Measurements from ENCODE around the gene SLAIN1. TPM values are rescaled to one million over a fixed set of nuclear protein-coding genes. Genes with fewer than 3 reads are reported as not detected.
"Not testable (repeated sequence)": the region's sequence is repeated elsewhere in the genome, so short reads cannot be mapped to it uniquely, and the experiment has no call there.

Gene SLAIN1
- 17.5 and 22.4 TPM in 2 replicates for total RNA-seq (2014; rRNA removed; shearing (Covaris generic))

- H3K36me3 ChIP-seq (replicated peaks; ENCODE audit: control insufficient read depth, insufficient read depth, low read length): no peaks in the 10 kb centered on the region
- peak; percentile 94 for DNase-seq
Measured at GRCh38 chr13:77697217-77698103, at the start of gene SLAIN1. SLAIN1 (plus strand) TSS chr13:77697687; CDS start chr13:77697914, 227 bp downstream.

GRCh38 chr13:77650409-77650808, 47.1 kb upstream of the SLAIN1 start:
- DNase-seq: no peak
- no peak overlapping the region for H3K4me3 ChIP-seq (ENCODE audit: insufficient read depth, low read depth, low read length)
- H3K27me3 ChIP-seq (ENCODE audit: control insufficient read depth, insufficient read depth, low read length): no peaks in the 10 kb centered on the region
- no peaks in the 10 kb centered on the region for H3K36me3 ChIP-seq (replicated peaks; ENCODE audit: control insufficient read depth, insufficient read depth, low read length)

More at GRCh38 chr13:77697217-77698103, at the start of gene SLAIN1:
- peak within 1 kb of the TSS; percentile 74 for H3K4me3 ChIP-seq (ENCODE audit: insufficient read depth, low read depth, low read length)
- peaks cover 22% of the 10 kb centered on the region for H3K27me3 ChIP-seq (ENCODE audit: control insufficient read depth, insufficient read depth, low read length)

GRCh38 chr13:77653301-77653700, 44.2 kb upstream of the SLAIN1 start:
- DNase-seq: no peak
- Histone ChIP-seq H3K4me3 (ENCODE audit: insufficient read depth, low read depth, low read length) (no peak overlapping the region), H3K27me3 (ENCODE audit: control insufficient read depth, insufficient read depth, low read length) (no peaks in the 10 kb centered on the region)

GRCh38 chr13:77660016-77660415, 37.5 kb upstream of the SLAIN1 start:
- not testable (repeated sequence) for DNase-seq; H3K4me3 ChIP-seq (ENCODE audit: insufficient read depth, low read depth, low read length); H3K27me3 ChIP-seq (ENCODE audit: control insufficient read depth, insufficient read depth, low read length); H3K36me3 ChIP-seq (replicated peaks; ENCODE audit: control insufficient read depth, insufficient read depth, low read length)

More at GRCh38 chr13:77653301-77653700, 44.2 kb upstream of the SLAIN1 start:
- H3K36me3 ChIP-seq (replicated peaks; ENCODE audit: control insufficient read depth, insufficient read depth, low read length): no peaks in the 10 kb centered on the region

- DNase-seq: no peak
- Histone ChIP-seq H3K4me3 (ENCODE audit: insufficient read depth, low read depth, low read length) (no peak overlapping the region), H3K36me3 (replicated peaks; ENCODE audit: control insufficient read depth, insufficient read depth, low read length) (no peaks in the 10 kb centered on the region), H3K27me3 (ENCODE audit: control insufficient read depth, insufficient read depth, low read length) (no peaks in the 10 kb centered on the region)
Measured at GRCh38 chr13:77660841-77661250, 36.6 kb upstream of the SLAIN1 start.

GRCh38 chr13:77662301-77662700, 35.2 kb upstream of the SLAIN1 start:
- H3K36me3 ChIP-seq (replicated peaks; ENCODE audit: control insufficient read depth, insufficient read depth, low read length); DNase-seq; H3K4me3 ChIP-seq (ENCODE audit: insufficient read depth, low read depth, low read length); H3K27me3 ChIP-seq (ENCODE audit: control insufficient read depth, insufficient read depth, low read length): not testable (repeated sequence)

GRCh38 chr13:77662831-77663230, 34.7 kb upstream of the SLAIN1 start:
- not testable (repeated sequence) for H3K27me3 ChIP-seq (ENCODE audit: control insufficient read depth, insufficient read depth, low read length); H3K4me3 ChIP-seq (ENCODE audit: insufficient read depth, low read depth, low read length); H3K36me3 ChIP-seq (replicated peaks; ENCODE audit: control insufficient read depth, insufficient read depth, low read length); DNase-seq

- no peak overlapping the region for H3K4me3 ChIP-seq (ENCODE audit: insufficient read depth, low read depth, low read length)
- no peak for DNase-seq
- H3K27me3 ChIP-seq (ENCODE audit: control insufficient read depth, insufficient read depth, low read length): no peaks in the 10 kb centered on the region
- H3K36me3 ChIP-seq (replicated peaks; ENCODE audit: control insufficient read depth, insufficient read depth, low read length): no peaks in the 10 kb centered on the region
Measured at GRCh38 chr13:77674852-77675251, 22.6 kb upstream of the SLAIN1 start.

- no peaks in the 10 kb centered on the region for H3K27me3 ChIP-seq (ENCODE audit: control insufficient read depth, insufficient read depth, low read length)
- no peak overlapping the region for H3K4me3 ChIP-seq (ENCODE audit: insufficient read depth, low read depth, low read length)
- no peak for DNase-seq
- no peaks in the 10 kb centered on the region for H3K36me3 ChIP-seq (replicated peaks; ENCODE audit: control insufficient read depth, insufficient read depth, low read length)
Measured at GRCh38 chr13:77678691-77679235, 18.7 kb upstream of the SLAIN1 start.

- no peaks in the 10 kb centered on the region for H3K36me3 ChIP-seq (replicated peaks; ENCODE audit: control insufficient read depth, insufficient read depth, low read length)
- no peak for DNase-seq
- H3K27me3 ChIP-seq (ENCODE audit: control insufficient read depth, insufficient read depth, low read length): no peaks in the 10 kb centered on the region
- H3K4me3 ChIP-seq (ENCODE audit: insufficient read depth, low read depth, low read length): no peak overlapping the region
Measured at GRCh38 chr13:77687799-77688198, 9.7 kb upstream of the SLAIN1 start.

GRCh38 chr13:77691871-77692270, 5.6 kb upstream of the SLAIN1 start:
- Histone ChIP-seq H3K27me3 (ENCODE audit: control insufficient read depth, insufficient read depth, low read length) (peaks cover 13% of the 10 kb centered on the region), H3K36me3 (replicated peaks; ENCODE audit: control insufficient read depth, insufficient read depth, low read length) (no peaks in the 10 kb centered on the region), H3K4me3 (ENCODE audit: insufficient read depth, low read depth, low read length) (no peak overlapping the region)
- no peak for DNase-seq

- no peak for DNase-seq
- Histone ChIP-seq H3K27me3 (ENCODE audit: control insufficient read depth, insufficient read depth, low read length) (peaks cover 14% of the 10 kb centered on the region), H3K4me3 (ENCODE audit: insufficient read depth, low read depth, low read length) (no peak overlapping the region), H3K36me3 (replicated peaks; ENCODE audit: control insufficient read depth, insufficient read depth, low read length) (no peaks in the 10 kb centered on the region)
Measured at GRCh38 chr13:77692746-77693448, 4.6 kb upstream of the SLAIN1 start.

- H3K27me3 ChIP-seq (ENCODE audit: control insufficient read depth, insufficient read depth, low read length): peaks cover 14% of the 10 kb centered on the region
- no peaks in the 10 kb centered on the region for H3K36me3 ChIP-seq (replicated peaks; ENCODE audit: control insufficient read depth, insufficient read depth, low read length)
- H3K4me3 ChIP-seq (ENCODE audit: insufficient read depth, low read depth, low read length): no peak overlapping the region
- no peak for DNase-seq
Measured at GRCh38 chr13:77693449-77693940, 4.0 kb upstream of the SLAIN1 start.

GRCh38 chr13:77696006-77696878, 1.2 kb upstream of the SLAIN1 start:
- no peak for DNase-seq
- H3K4me3 ChIP-seq (ENCODE audit: insufficient read depth, low read depth, low read length): no peak overlapping the region
- H3K27me3 ChIP-seq (ENCODE audit: control insufficient read depth, insufficient read depth, low read length): peaks cover 22% of the 10 kb centered on the region
- no peaks in the 10 kb centered on the region for H3K36me3 ChIP-seq (replicated peaks; ENCODE audit: control insufficient read depth, insufficient read depth, low read length)

All from H7 (cell line).